ENCODE results near the gene HTR3C.
"Not testable (repeated sequence)": the region's sequence is repeated elsewhere in the genome, so short reads cannot be mapped to it uniquely, and the experiment has no call there.

The HTR3C gene

GRCh38 chr3:184031187-184031792, 21.6 kb upstream of the HTR3C start, which contains the start of gene HTR3D:
Gene HTR3D (plus strand): TSS chr3:184031742. CDS start chr3:184031742, 0 bp downstream.
- FAIRE-seq (peak; percentile 74), DNase-seq (ENCODE audit: low spot score) (peak; percentile 54)

- DNase-seq (ENCODE audit: low spot score) (no peak), FAIRE-seq (no peak)
Measured at GRCh38 chr3:184037816-184038215, 15.0 kb upstream of the HTR3C start.

- FAIRE-seq; DNase-seq (ENCODE audit: low spot score): not testable (repeated sequence)
Measured at GRCh38 chr3:184038307-184038706, 14.5 kb upstream of the HTR3C start.

- FAIRE-seq (no peak), DNase-seq (ENCODE audit: low spot score) (no peak)
Measured at GRCh38 chr3:184039414-184039813, 13.4 kb upstream of the HTR3C start.

- FAIRE-seq (no peak), DNase-seq (ENCODE audit: low spot score) (peak; percentile 21)
Measured at GRCh38 chr3:184040010-184040409, 12.8 kb upstream of the HTR3C start.

- FAIRE-seq (no peak), DNase-seq (ENCODE audit: low spot score) (no peak)
Measured at GRCh38 chr3:184042617-184043016, 10.2 kb upstream of the HTR3C start.

GRCh38 chr3:184045995-184046394, 6.9 kb upstream of the HTR3C start:
- DNase-seq (ENCODE audit: low spot score) (no peak), FAIRE-seq (no peak)

GRCh38 chr3:184050217-184050847, 2.5 kb upstream of the HTR3C start:
- DNase-seq (ENCODE audit: low spot score) (no peak), FAIRE-seq (no peak)

GRCh38 chr3:184058029-184058428, 5.2 kb downstream of the HTR3C start:
- DNase-seq (ENCODE audit: low spot score) (no peak), FAIRE-seq (no peak)

GRCh38 chr3:184059424-184059823, 6.6 kb downstream of the HTR3C start:
- FAIRE-seq (no peak), DNase-seq (ENCODE audit: low spot score) (no peak)

- FAIRE-seq (no peak), DNase-seq (ENCODE audit: low spot score) (no peak)
Measured at GRCh38 chr3:184062637-184063036, 9.8 kb downstream of the HTR3C start.

GRCh38 chr3:184066211-184066610, 13.4 kb downstream of the HTR3C start:
- DNase-seq (ENCODE audit: low spot score): no peak
- no peak for FAIRE-seq

- DNase-seq (ENCODE audit: low spot score) (no peak), FAIRE-seq (no peak)
Measured at GRCh38 chr3:184067573-184068055, 14.8 kb downstream of the HTR3C start.

GRCh38 chr3:184068344-184068743, 15.5 kb downstream of the HTR3C start:
- no peak for FAIRE-seq
- no peak for DNase-seq (ENCODE audit: low spot score)

- FAIRE-seq; DNase-seq (ENCODE audit: low spot score): not testable (repeated sequence)
Measured at GRCh38 chr3:184071142-184071541, 18.3 kb downstream of the HTR3C start.

- DNase-seq (ENCODE audit: low spot score) (no peak), FAIRE-seq (no peak)
Measured at GRCh38 chr3:184073621-184074020, 20.8 kb downstream of the HTR3C start.

- no peak for DNase-seq (ENCODE audit: low spot score)
- no peak for FAIRE-seq
Measured at GRCh38 chr3:184075901-184076300, 23.1 kb downstream of the HTR3C start.

- DNase-seq (ENCODE audit: low spot score) (no peak), FAIRE-seq (no peak)
Measured at GRCh38 chr3:184077881-184078280, 25.0 kb downstream of the HTR3C start.

GRCh38 chr3:184078851-184079250, 26.0 kb downstream of the HTR3C start:
- FAIRE-seq: no peak
- DNase-seq (ENCODE audit: low spot score): no peak

- no peak for DNase-seq (ENCODE audit: low spot score)
- FAIRE-seq: no peak
Measured at GRCh38 chr3:184081116-184081830, 28.4 kb downstream of the HTR3C start.

GRCh38 chr3:184082034-184082433, 29.2 kb downstream of the HTR3C start:
- no peak for DNase-seq (ENCODE audit: low spot score)
- no peak for FAIRE-seq

- FAIRE-seq: no peak
- no peak for DNase-seq (ENCODE audit: low spot score)
Measured at GRCh38 chr3:184082465-184082864, 29.6 kb downstream of the HTR3C start.
